Gastrocnemius medialis (tissue), 4 donors: ENCODE results near the gene ALK.

Experiments
- CTCF ChIP-seq, 5 experiments: fragments of 450-650 bp in 3 of 5; fragments of 200-600 bp in 2 of 5; sonication (generic) in 2 of 5; IDR thresholded peaks in 4 of 5; conservative IDR thresholded peaks in 1 of 5; 1 replicate in 4 of 5; 2 replicates in 1 of 5; pipeline ENCODE4 v1.5.1; 2016 to 2019; ENCODE audit warnings: antibody characterized with exemption in 5 of 5, mild to moderate bottlenecking in 3 of 5, moderate library complexity in 3 of 5
- POLR2A ChIP-seq, 2 donors: fragments of 450-650 bp; IDR thresholded peaks; one replicate each; pipeline ENCODE4 v1.6.1; 2017; ENCODE audit warnings: antibody characterized with exemption in 2 of 2, mild to moderate bottlenecking in 2 of 2, moderate library complexity in 2 of 2

- no peak for TF ChIP-seq CTCF (IDR thresholded peaks at IDR 0.05 in 4 of 5, conservative IDR thresholded peaks at IDR 0.05 in 1 of 5)
- TF ChIP-seq POLR2A (IDR thresholded peaks at IDR 0.05), result no peak
Measured at GRCh38 chr2:29797916-29798315, 123.5 kb downstream of the ALK start.
